Naive thymus-derived CD4-positive, alpha-beta T cell (primary cell): ENCODE measurements around the gene GPC4. TPM values are rescaled to one million over a fixed set of nuclear protein-coding genes. Genes with fewer than 3 reads are reported as not detected.

Experiments
- ATAC-seq: fragments of 150-1000 bp; cut with Tn5 transposase; 2 replicates; pipeline ENCODE4 v1.10.0; 2021; ENCODE audit warnings: mild to moderate bottlenecking, moderate library complexity
- CTCF ChIA-PET: fragments of 350-600 bp; sonication (Branson Sonifier 250); formaldehyde crosslinking; loops from one replicate; lab custom pipeline; 2021; ENCODE audit warnings: antibody characterized with exemption; lab: Charles Lee
- POLR2A ChIA-PET: fragments of 350-600 bp; sonication (Branson Sonifier 250); formaldehyde crosslinking; loops from one replicate; lab custom pipeline; 2021; ENCODE audit warnings: antibody characterized with exemption, inconsistent platforms; lab: Charles Lee
- DNase-seq, 9 donors: peaks; one replicate each; pipeline versions ENCODE4 v3.0.0 to v3.0.0-alpha.2; 2020 to 2022; ENCODE audit warnings: mixed read lengths in 1 of 9
- H3K27ac ChIP-seq: one replicate; pipeline ENCODE4 v1.7.0; 2013; ENCODE audit warnings: mild to moderate bottlenecking, low read depth, low read length, moderate library complexity
- H3K27me3 ChIP-seq, 2 donors: one replicate each; pipeline ENCODE4 v1.7.0; 2013; ENCODE audit warnings: low read length in 2 of 2, mild to moderate bottlenecking in 2 of 2, moderate library complexity in 2 of 2; ENCODE audit not compliant: control insufficient read depth in 2 of 2, insufficient read depth in 2 of 2
- H3K36me3 ChIP-seq, 3 experiments: 1 replicate in 2 of 3; 2 replicates in 1 of 3; pipeline ENCODE4 v1.7.0; 2013; ENCODE audit warnings: low read length in 3 of 3, mild to moderate bottlenecking in 3 of 3, moderate library complexity in 1 of 3; ENCODE audit not compliant: insufficient read depth in 3 of 3, control insufficient read depth in 2 of 3
- H3K4me1 ChIP-seq, 2 donors: one replicate each; pipeline ENCODE4 v1.7.0; 2013; ENCODE audit warnings: low read length in 2 of 2, mild to moderate bottlenecking in 2 of 2, moderate library complexity in 1 of 2; ENCODE audit not compliant: control insufficient read depth in 2 of 2, insufficient read depth in 2 of 2
- H3K4me3 ChIP-seq: 2 replicates; pipeline ENCODE4 v1.7.0; 2013; ENCODE audit warnings: mild to moderate bottlenecking, low read length
- H3K9me3 ChIP-seq, 3 experiments: 1 replicate in 2 of 3; 2 replicates in 1 of 3; pipeline ENCODE4 v1.7.0; 2013; ENCODE audit warnings: low read length in 3 of 3; ENCODE audit not compliant: control insufficient read depth in 2 of 3
- H3K27ac Mint-ChIP-seq, 9 donors: one replicate each; pipeline ENCODE4 v1.8.0; 2020 to 2022; ENCODE audit warnings: mixed read lengths in 9 of 9, mild to moderate bottlenecking in 8 of 9, moderate library complexity in 5 of 9, inconsistent platforms in 2 of 9
- H3K27me3 Mint-ChIP-seq, 5 donors: one replicate each; pipeline ENCODE4 v1.8.0; 2021 to 2022; ENCODE audit warnings: mixed read lengths in 5 of 5, mild to moderate bottlenecking in 1 of 5
- H3K36me3 Mint-ChIP-seq, 5 donors: one replicate each; pipeline ENCODE4 v1.8.0; 2020 to 2022; ENCODE audit warnings: mixed read lengths in 5 of 5, mild to moderate bottlenecking in 3 of 5, inconsistent platforms in 1 of 5
- H3K4me1 Mint-ChIP-seq, 7 donors: one replicate each; pipeline ENCODE4 v1.8.0; 2020 to 2022; ENCODE audit warnings: mixed read lengths in 7 of 7, mild to moderate bottlenecking in 3 of 7, inconsistent platforms in 1 of 7
- H3K4me3 Mint-ChIP-seq, 10 donors: one replicate each; pipeline ENCODE4 v1.8.0; 2020 to 2022; ENCODE audit warnings: mild to moderate bottlenecking in 10 of 10, mixed read lengths in 10 of 10, moderate library complexity in 6 of 10, inconsistent platforms in 2 of 10
- H3K9me3 Mint-ChIP-seq, 11 donors: one replicate each; pipeline ENCODE4 v1.8.0; 2020 to 2022; ENCODE audit warnings: mixed read lengths in 11 of 11, mild to moderate bottlenecking in 4 of 11, inconsistent platforms in 1 of 11, moderate library complexity in 1 of 11
- intact Hi-C, 2 donors: fragments of 100-400 bp; cut with micrococcal nuclease; formaldehyde crosslinking; loops; one replicate each; pipeline ENCODE4 v1.15.1; 2023
- polyA plus RNA-seq, 2 donors: library from polyadenylated mRNA; unstranded; fragments of 300-500 nt; fragmentation: Illumina TruSeq; gene quantifications; one replicate each; pipeline ENCODE4 v1.2.3, GENCODE V29; 2021
- total RNA-seq, 6 experiments: library from RNA in 5 of 6; stranded (reverse) in 5 of 6; gene quantifications; 1 replicate in 5 of 6; 2 replicates in 1 of 6; pipeline ENCODE4 v1.2.3 and lab custom pipeline; 2021 to 2026

Gene GPC4
- total and polyA plus RNA-seq, 7 experiments from 2014 or later: 0.20 TPM; not detected in 6

GRCh38 chrX:133364196-133364595 is 51.1 kb downstream of the GPC4 start:
- no peaks in the 10 kb centered on the region for H3K36me3 ChIP-seq
- Mint-ChIP-seq H3K9me3 (peaks cover 0 to 2% (median 0%) of the 10 kb centered on the region in 11 donors), H3K4me1 (no peaks in the 10 kb centered on the region), H3K27ac (no peak overlapping the region), H3K36me3 (no peaks in the 10 kb centered on the region), H3K4me3 (no peak overlapping the region), H3K27me3 (peaks cover 0 to 3% (median 0%) of the 10 kb centered on the region in 5 donors)
- CTCF ChIA-PET: no interaction called here
- intact Hi-C loops: no loop called here
- H3K4me3 ChIP-seq: no peak overlapping the region
- no peak for DNase-seq
- H3K9me3 ChIP-seq: no peaks in the 10 kb centered on the region
- ATAC-seq: no peak
- H3K27me3 ChIP-seq: no peaks in the 10 kb centered on the region
- H3K27ac ChIP-seq: no peak overlapping the region
- no peaks in the 10 kb centered on the region for H3K4me1 ChIP-seq
- POLR2A ChIA-PET: no interaction called here

GRCh38 chrX:133362538-133362937 is 52.8 kb downstream of the GPC4 start:
- H3K36me3 Mint-ChIP-seq: no peaks in the 10 kb centered on the region
- H3K4me1 Mint-ChIP-seq: no peaks in the 10 kb centered on the region
- H3K27ac Mint-ChIP-seq: no peak overlapping the region
- ChIA-PET CTCF (no interaction called here), POLR2A (no interaction called here)
- Histone ChIP-seq H3K36me3 (no peaks in the 10 kb centered on the region), H3K4me1 (no peaks in the 10 kb centered on the region), H3K4me3 (no peak overlapping the region), H3K27me3 (no peaks in the 10 kb centered on the region), H3K9me3 (no peaks in the 10 kb centered on the region), H3K27ac (no peak overlapping the region)
- H3K9me3 Mint-ChIP-seq: peaks cover 0 to 2% (median 0%) of the 10 kb centered on the region in 11 donors
- peaks cover 0 to 5% (median 0%) of the 10 kb centered on the region in 5 donors for H3K27me3 Mint-ChIP-seq
- H3K4me3 Mint-ChIP-seq: no peak overlapping the region
- DNase-seq (no peak), ATAC-seq (no peak)
- intact Hi-C loops: no loop called here

- Histone ChIP-seq H3K27me3 (no peaks in the 10 kb centered on the region), H3K36me3 (no peaks in the 10 kb centered on the region), H3K27ac (no peak overlapping the region), H3K9me3 (no peaks in the 10 kb centered on the region), H3K4me1 (no peaks in the 10 kb centered on the region), H3K4me3 (no peak overlapping the region)
- no peaks in the 10 kb centered on the region for H3K4me1 Mint-ChIP-seq
- H3K9me3 Mint-ChIP-seq: peaks cover 0 to 2% (median 0%) of the 10 kb centered on the region in 11 donors
- peaks cover 0 to 5% (median 3%) of the 10 kb centered on the region in 5 donors for H3K27me3 Mint-ChIP-seq
- DNase-seq: no peak
- no peak overlapping the region for H3K4me3 Mint-ChIP-seq
- ChIA-PET POLR2A (no interaction called here), CTCF (no interaction called here)
- H3K27ac Mint-ChIP-seq: no peak overlapping the region
- ATAC-seq: no peak
- intact Hi-C loops: no loop called here
- H3K36me3 Mint-ChIP-seq: no peaks in the 10 kb centered on the region
These were observed 55.8 kb downstream of the GPC4 start for GRCh38 chrX:133359466-133359865.

- Histone ChIP-seq H3K27ac (no peak overlapping the region), H3K4me3 (no peak overlapping the region), H3K9me3 (no peaks in the 10 kb centered on the region), H3K4me1 (no peaks in the 10 kb centered on the region), H3K27me3 (no peaks in the 10 kb centered on the region), H3K36me3 (no peaks in the 10 kb centered on the region)
- CTCF ChIA-PET: no interaction called here
- Mint-ChIP-seq H3K4me3 (no peak overlapping the region), H3K36me3 (no peaks in the 10 kb centered on the region), H3K9me3 (no peaks in the 10 kb centered on the region), H3K27me3 (peaks cover 0 to 4% (median 3%) of the 10 kb centered on the region in 5 donors), H3K4me1 (no peaks in the 10 kb centered on the region), H3K27ac (no peak overlapping the region)
- ATAC-seq (no peak), DNase-seq (no peak)
- intact Hi-C loops: no loop called here
- POLR2A ChIA-PET: no interaction called here
These were observed 62.1 kb downstream of the GPC4 start for GRCh38 chrX:133353233-133353632.

GRCh38 chrX:133350751-133351150 is 64.5 kb downstream of the GPC4 start:
- no peaks in the 10 kb centered on the region for H3K36me3 ChIP-seq
- intact Hi-C loops: no loop called here
- H3K27ac Mint-ChIP-seq: no peak overlapping the region
- ChIA-PET POLR2A (no interaction called here), CTCF (no interaction called here)
- DNase-seq (no peak), ATAC-seq (no peak)
- H3K4me3 ChIP-seq: no peak overlapping the region
- H3K27ac ChIP-seq: no peak overlapping the region
- H3K9me3 ChIP-seq: no peaks in the 10 kb centered on the region
- peaks cover 0 to 8% (median 0%) of the 10 kb centered on the region in 5 donors for H3K27me3 Mint-ChIP-seq
- no peaks in the 10 kb centered on the region for H3K36me3 Mint-ChIP-seq
- no peaks in the 10 kb centered on the region for H3K9me3 Mint-ChIP-seq
- no peaks in the 10 kb centered on the region for H3K27me3 ChIP-seq
- H3K4me1 ChIP-seq: no peaks in the 10 kb centered on the region
- no peak overlapping the region for H3K4me3 Mint-ChIP-seq
- no peaks in the 10 kb centered on the region for H3K4me1 Mint-ChIP-seq

GRCh38 chrX:133346026-133346425 is 69.3 kb downstream of the GPC4 start:
- Histone ChIP-seq H3K9me3 (no peaks in the 10 kb centered on the region), H3K36me3 (no peaks in the 10 kb centered on the region), H3K27ac (no peak overlapping the region), H3K27me3 (no peaks in the 10 kb centered on the region), H3K4me3 (no peak overlapping the region), H3K4me1 (no peaks in the 10 kb centered on the region)
- H3K4me1 Mint-ChIP-seq: no peaks in the 10 kb centered on the region
- CTCF ChIA-PET: no interaction called here
- peaks cover 0 to 3% (median 0%) of the 10 kb centered on the region in 5 donors for H3K27me3 Mint-ChIP-seq
- H3K4me3 Mint-ChIP-seq: no peak overlapping the region
- no peaks in the 10 kb centered on the region for H3K36me3 Mint-ChIP-seq
- intact Hi-C loops: no loop called here
- ATAC-seq: no peak
- H3K27ac Mint-ChIP-seq: no peak overlapping the region
- no peaks in the 10 kb centered on the region for H3K9me3 Mint-ChIP-seq
- POLR2A ChIA-PET: no interaction called here
- no peak for DNase-seq

GRCh38 chrX:133339566-133339965 is 75.7 kb downstream of the GPC4 start:
- DNase-seq: no peak
- Mint-ChIP-seq H3K9me3 (no peaks in the 10 kb centered on the region), H3K4me3 (no peak overlapping the region), H3K4me1 (no peaks in the 10 kb centered on the region), H3K36me3 (no peaks in the 10 kb centered on the region), H3K27ac (no peak overlapping the region), H3K27me3 (no peaks in the 10 kb centered on the region)
- H3K36me3 ChIP-seq: no peaks in the 10 kb centered on the region
- H3K4me3 ChIP-seq: no peak overlapping the region
- no peaks in the 10 kb centered on the region for H3K27me3 ChIP-seq
- no peak overlapping the region for H3K27ac ChIP-seq
- ATAC-seq: no peak
- no peaks in the 10 kb centered on the region for H3K9me3 ChIP-seq
- no peaks in the 10 kb centered on the region for H3K4me1 ChIP-seq
- POLR2A ChIA-PET: no interaction called here
- CTCF ChIA-PET: no interaction called here
- intact Hi-C loops: loop anchor here in 1 of 2 donors (10.0 kb wide), 1 partner anchor 435 kb away; no protein-coding TSS in a partner anchor
